Activated CD4-positive, alpha-beta T cell treated with anti-CD3 and anti-CD28 coated beads for 36 hours (primary cell): Measurements from ENCODE around the gene TMEM106C. TPM values are rescaled to one million over a fixed set of nuclear protein-coding genes. Genes with fewer than 3 reads are reported as not detected.
A peak's percentile ranks its signal among the peaks of the same experiment; 100 is the strongest.

Experiments used
- ATAC-seq: fragments of 200-7000 bp; cut with Tn5 transposase; one replicate; pipeline ENCODE4 v1.10.0; 2021; ENCODE audit warnings: mild to moderate bottlenecking, moderate library complexity
- CTCF ChIA-PET: fragments of 350-600 bp; sonication (Branson Sonifier 250); formaldehyde crosslinking; loops from one replicate; lab custom pipeline; 2021; ENCODE audit warnings: antibody characterized with exemption; lab: Charles Lee
- POLR2A ChIA-PET: fragments of 350-600 bp; sonication (Branson Sonifier 250); formaldehyde crosslinking; loops from one replicate; lab custom pipeline; 2021; ENCODE audit warnings: antibody characterized with exemption, inconsistent platforms; lab: Charles Lee
- DNase-seq: peaks from one replicate; pipeline ENCODE4 v3.0.0-alpha.2; 2020
- H3K27ac Mint-ChIP-seq: one replicate; pipeline ENCODE4 v1.8.0; 2021; ENCODE audit warnings: mixed read lengths
- H3K27me3 Mint-ChIP-seq: one replicate; pipeline ENCODE4 v1.8.0; 2021; ENCODE audit warnings: mixed read lengths
- H3K36me3 Mint-ChIP-seq: one replicate; pipeline ENCODE4 v1.8.0; 2021; ENCODE audit warnings: low read depth, mixed read lengths
- H3K4me1 Mint-ChIP-seq: one replicate; pipeline ENCODE4 v1.8.0; 2021; ENCODE audit warnings: mixed read lengths
- H3K4me3 Mint-ChIP-seq: one replicate; pipeline ENCODE4 v1.8.0; 2021; ENCODE audit warnings: mild to moderate bottlenecking, moderate library complexity, mixed read lengths
- H3K9me3 Mint-ChIP-seq: one replicate; pipeline ENCODE4 v1.8.0; 2021; ENCODE audit warnings: low read depth, mixed read lengths
- intact Hi-C, 2 experiments: fragments of 100-400 bp; cut with DNase I in 1 of 2; cut with micrococcal nuclease in 1 of 2; formaldehyde crosslinking; loops; one replicate each; pipeline versions ENCODE4 v1.14.2 to v1.15.1; 2022 to 2024; cut with DNase I, micrococcal nuclease
- total RNA-seq, 2 experiments: library from RNA; stranded (reverse); gene quantifications; one replicate each; pipeline ENCODE4 v1.2.3, GENCODE V29; 2021

The TMEM106C gene
- total RNA-seq = 100 to 1,000 TPM; 159 to 248 TPM

- intact Hi-C loops = loop anchor here (1.0 to 10.0 kb wide), 14 partner anchors 37 to 246 kb away; partner anchors contain the start of genes ASB8 (in 2 of the 2), VDR (in 2 of the 2), CCDC184 (in 1 of the 2) and RAPGEF3 (in 1 of the 2)
- H3K4me1 Mint-ChIP-seq = peaks cover 34% of the 10 kb centered on the region
- H3K9me3 Mint-ChIP-seq = no peaks in the 10 kb centered on the region
- peaks cover 2% of the 10 kb centered on the region for H3K27me3 Mint-ChIP-seq
- POLR2A ChIA-PET = interaction anchor here (0.8 kb wide), 1 partner anchor 99 kb away, joined by 3 read pairs; no protein-coding TSS in a partner anchor
- peak within 1 kb of the TSS; percentile 87 for H3K27ac Mint-ChIP-seq
- peak within 1 kb of the TSS; percentile 99 for H3K4me3 Mint-ChIP-seq
- DNase-seq (peak; percentile 96), ATAC-seq (peak; percentile 98)
- CTCF ChIA-PET = interaction anchor here (0.6 to 5.6 kb wide), 38 partner anchors 8 to 544 kb away, joined by 3 to 29 read pairs (median 4); partner anchors contain the start of genes ASB8, SLC48A1 and VDR
- H3K36me3 Mint-ChIP-seq = peaks cover 48% of the 10 kb centered on the region
These were observed at the start of gene TMEM106C for GRCh38 chr12:47963340-47964040. TMEM106C (plus strand) TSS chr12:47963596; CDS start chr12:47964237, 641 bp downstream.

GRCh38 chr12:47920913-47921312, 42.5 kb upstream of the TMEM106C start:
- POLR2A ChIA-PET = no interaction called here
- no peaks in the 10 kb centered on the region for H3K4me1 Mint-ChIP-seq
- H3K9me3 Mint-ChIP-seq = no peaks in the 10 kb centered on the region
- peaks cover 11% of the 10 kb centered on the region for H3K27me3 Mint-ChIP-seq
- intact Hi-C loops = no loop called here
- DNase-seq = no peak
- no peak for ATAC-seq
- CTCF ChIA-PET = interaction anchor here (1.2 kb wide), 1 partner anchor 178 kb away, joined by 3 read pairs; no protein-coding TSS in a partner anchor
- no peaks in the 10 kb centered on the region for H3K36me3 Mint-ChIP-seq
- H3K4me3 Mint-ChIP-seq = no peak overlapping the region
- H3K27ac Mint-ChIP-seq = no peak overlapping the region

GRCh38 chr12:47921907-47922306, 41.5 kb upstream of the TMEM106C start:
- CTCF ChIA-PET = no interaction called here
- peaks cover 11% of the 10 kb centered on the region for H3K27me3 Mint-ChIP-seq

GRCh38 chr12:47927346-47927745, 36.0 kb upstream of the TMEM106C start:
- Mint-ChIP-seq H3K9me3 (no peaks in the 10 kb centered on the region), H3K27ac (no peak overlapping the region), H3K4me1 (no peaks in the 10 kb centered on the region), H3K27me3 (peaks cover 11% of the 10 kb centered on the region), H3K4me3 (no peak overlapping the region), H3K36me3 (no peaks in the 10 kb centered on the region)
- no peak for ATAC-seq
- DNase-seq = no peak
- POLR2A ChIA-PET = interaction anchor here (0.5 kb wide), 1 partner anchor 933 kb away, joined by 4 read pairs; no protein-coding TSS in a partner anchor
- intact Hi-C loops = no loop called here
- CTCF ChIA-PET = interaction anchor here (0.8 to 1.6 kb wide), 3 partner anchors 13 to 36 kb away, joined by 3 to 4 read pairs (median 3); partner anchors contain the start of gene TMEM106C

More at GRCh38 chr12:47921907-47922306, 41.5 kb upstream of the TMEM106C start:
- no peak overlapping the region for H3K27ac Mint-ChIP-seq
- POLR2A ChIA-PET = no interaction called here
- ATAC-seq = no peak
- DNase-seq = no peak
- intact Hi-C loops = no loop called here
- H3K4me3 Mint-ChIP-seq = no peak overlapping the region
- no peaks in the 10 kb centered on the region for H3K36me3 Mint-ChIP-seq
- H3K9me3 Mint-ChIP-seq = no peaks in the 10 kb centered on the region
- H3K4me1 Mint-ChIP-seq = no peaks in the 10 kb centered on the region

GRCh38 chr12:47930634-47931033, 32.8 kb upstream of the TMEM106C start:
- POLR2A ChIA-PET = no interaction called here
- Mint-ChIP-seq H3K36me3 (no peaks in the 10 kb centered on the region), H3K4me1 (no peaks in the 10 kb centered on the region), H3K4me3 (no peak overlapping the region), H3K27ac (no peak overlapping the region), H3K27me3 (peaks cover 3% of the 10 kb centered on the region), H3K9me3 (no peaks in the 10 kb centered on the region)
- intact Hi-C loops = no loop called here
- DNase-seq (no peak), ATAC-seq (no peak)
- CTCF ChIA-PET = interaction anchor here (0.6 to 0.9 kb wide), 2 partner anchors 19 to 22 kb away, joined by 3 read pairs; no protein-coding TSS in a partner anchor

- peaks cover 3% of the 10 kb centered on the region for H3K27me3 Mint-ChIP-seq
- H3K4me1 Mint-ChIP-seq = no peaks in the 10 kb centered on the region
- no peak overlapping the region for H3K27ac Mint-ChIP-seq
- ATAC-seq = no peak
- DNase-seq = no peak
- ChIA-PET POLR2A (no interaction called here), CTCF (interaction anchor here (0.9 kb wide), 1 partner anchor 18 kb away, joined by 3 read pairs; no protein-coding TSS in a partner anchor)
- no peak overlapping the region for H3K4me3 Mint-ChIP-seq
- no peaks in the 10 kb centered on the region for H3K9me3 Mint-ChIP-seq
- intact Hi-C loops = no loop called here
- H3K36me3 Mint-ChIP-seq = no peaks in the 10 kb centered on the region
These were observed 32.2 kb upstream of the TMEM106C start for GRCh38 chr12:47931187-47931586.

- no peak overlapping the region for H3K27ac Mint-ChIP-seq
- ChIA-PET CTCF (interaction anchor here (0.6 to 1.4 kb wide), 6 partner anchors 14 to 211 kb away, joined by 3 to 6 read pairs (median 4); no protein-coding TSS in a partner anchor), POLR2A (no interaction called here)
- no peaks in the 10 kb centered on the region for H3K36me3 Mint-ChIP-seq
- ATAC-seq (no peak), DNase-seq (no peak)
- no peaks in the 10 kb centered on the region for H3K9me3 Mint-ChIP-seq
- intact Hi-C loops = no loop called here
- H3K4me1 Mint-ChIP-seq = no peaks in the 10 kb centered on the region
- H3K4me3 Mint-ChIP-seq = no peak overlapping the region
- no peaks in the 10 kb centered on the region for H3K27me3 Mint-ChIP-seq
These were observed 28.2 kb upstream of the TMEM106C start for GRCh38 chr12:47935184-47935583.

GRCh38 chr12:47938093-47938492, 25.3 kb upstream of the TMEM106C start:
- CTCF ChIA-PET = interaction anchor here (0.7 to 1.1 kb wide), 3 partner anchors 10 to 33 kb away, joined by 3 read pairs; no protein-coding TSS in a partner anchor
- Mint-ChIP-seq H3K36me3 (no peaks in the 10 kb centered on the region), H3K4me3 (no peak overlapping the region), H3K4me1 (no peaks in the 10 kb centered on the region), H3K9me3 (no peaks in the 10 kb centered on the region), H3K27ac (no peak overlapping the region), H3K27me3 (peaks cover 11% of the 10 kb centered on the region)
- intact Hi-C loops = no loop called here
- DNase-seq (no peak), ATAC-seq (no peak)
- POLR2A ChIA-PET = no interaction called here

- DNase-seq (no peak), ATAC-seq (no peak)
- peaks cover 13% of the 10 kb centered on the region for H3K27me3 Mint-ChIP-seq
- ChIA-PET CTCF (no interaction called here), POLR2A (no interaction called here)
- no peak overlapping the region for H3K27ac Mint-ChIP-seq
- intact Hi-C loops = no loop called here
- no peak overlapping the region for H3K4me3 Mint-ChIP-seq
- no peaks in the 10 kb centered on the region for H3K9me3 Mint-ChIP-seq
- no peaks in the 10 kb centered on the region for H3K4me1 Mint-ChIP-seq
- H3K36me3 Mint-ChIP-seq = no peaks in the 10 kb centered on the region
These were observed 24.8 kb upstream of the TMEM106C start for GRCh38 chr12:47938594-47938993.

- ChIA-PET POLR2A (no interaction called here), CTCF (no interaction called here)
- Mint-ChIP-seq H3K4me3 (no peak overlapping the region), H3K9me3 (no peaks in the 10 kb centered on the region), H3K27ac (no peak overlapping the region), H3K27me3 (peaks cover 13% of the 10 kb centered on the region), H3K4me1 (no peaks in the 10 kb centered on the region), H3K36me3 (no peaks in the 10 kb centered on the region)
- DNase-seq (no peak), ATAC-seq (no peak)
- intact Hi-C loops = no loop called here
These were observed 24.3 kb upstream of the TMEM106C start for GRCh38 chr12:47939009-47939601.

- ChIA-PET POLR2A (no interaction called here), CTCF (interaction anchor here (0.7 to 1.7 kb wide), 3 partner anchors 8 to 196 kb away, joined by 3 to 5 read pairs (median 4); no protein-coding TSS in a partner anchor)
- no peak for DNase-seq
- no peaks in the 10 kb centered on the region for H3K9me3 Mint-ChIP-seq
- H3K27me3 Mint-ChIP-seq = peaks cover 13% of the 10 kb centered on the region
- H3K27ac Mint-ChIP-seq = no peak overlapping the region
- no peaks in the 10 kb centered on the region for H3K36me3 Mint-ChIP-seq
- H3K4me1 Mint-ChIP-seq = no peaks in the 10 kb centered on the region
- no peak overlapping the region for H3K4me3 Mint-ChIP-seq
- no peak for ATAC-seq
- intact Hi-C loops = no loop called here
These were observed 22.5 kb upstream of the TMEM106C start for GRCh38 chr12:47940773-47941474.
